Stimulated activated CD4-positive, alpha-beta T cell treated with anti-CD3 and anti-CD28 coated beads, TNF-alpha, amount 100 ng/mL, for 1 hour (primary cell): ENCODE results near the gene C3orf85.
"Not testable (repeated sequence)": the region's sequence is repeated elsewhere in the genome, so short reads cannot be mapped to it uniquely, and the experiment has no call there.

ENCODE experiments used
- DNase-seq, 3 donors: peaks; one replicate each; pipeline ENCODE4 v3.0.0-alpha.2; 2020; ENCODE audit warnings: low read depth in 3 of 3, low spot score in 1 of 3

The C3orf85 gene, protein sequence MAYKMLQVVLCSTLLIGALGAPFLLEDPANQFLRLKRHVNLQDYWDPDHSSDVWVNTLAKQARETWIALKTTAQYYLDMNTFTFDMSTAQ

DNA sequence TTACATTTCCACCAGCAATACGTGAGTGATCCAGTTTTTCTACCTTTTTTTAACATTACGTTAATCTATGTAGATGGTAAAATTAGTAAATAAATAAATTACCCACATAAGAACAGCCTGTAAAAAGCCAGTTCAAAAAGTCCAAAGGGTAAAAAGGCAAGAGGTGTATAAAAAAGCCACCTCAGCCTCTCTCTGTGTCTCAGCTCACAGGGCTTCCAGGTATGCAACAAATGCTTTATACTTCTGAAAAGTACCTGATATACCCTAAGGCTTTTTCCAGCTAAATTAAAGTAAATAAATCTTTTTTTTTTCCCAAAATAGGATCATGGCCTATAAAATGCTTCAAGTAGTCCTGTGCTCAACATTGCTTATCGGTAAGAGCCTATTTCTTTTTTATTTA lies at the start of gene C3orf85:
TSS of gene C3orf85 (plus strand) at position 197 of the 400 bp plus-strand sequence. CDS start at position 326, 129 bp downstream.
- no peak for DNase-seq

DNA sequence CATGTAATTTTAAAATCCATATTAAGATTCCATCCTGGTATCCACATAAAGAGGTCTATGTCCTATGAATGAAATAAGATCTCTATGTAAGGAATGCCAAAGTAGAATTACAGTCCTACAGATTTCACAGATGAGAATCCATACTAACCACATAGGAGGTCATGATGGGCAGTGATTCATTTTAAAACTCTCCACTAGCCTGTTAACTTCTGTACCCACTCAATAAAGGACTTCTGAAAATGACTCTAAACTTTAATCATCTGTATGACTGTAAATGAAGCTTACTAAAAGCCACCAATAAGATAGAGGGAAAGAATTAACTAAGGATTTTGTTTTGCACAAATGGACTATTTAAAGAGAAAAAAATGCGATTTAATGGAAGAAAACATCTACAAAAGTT lies 47.3 kb upstream of the C3orf85 start:
- no peak for DNase-seq

DNA sequence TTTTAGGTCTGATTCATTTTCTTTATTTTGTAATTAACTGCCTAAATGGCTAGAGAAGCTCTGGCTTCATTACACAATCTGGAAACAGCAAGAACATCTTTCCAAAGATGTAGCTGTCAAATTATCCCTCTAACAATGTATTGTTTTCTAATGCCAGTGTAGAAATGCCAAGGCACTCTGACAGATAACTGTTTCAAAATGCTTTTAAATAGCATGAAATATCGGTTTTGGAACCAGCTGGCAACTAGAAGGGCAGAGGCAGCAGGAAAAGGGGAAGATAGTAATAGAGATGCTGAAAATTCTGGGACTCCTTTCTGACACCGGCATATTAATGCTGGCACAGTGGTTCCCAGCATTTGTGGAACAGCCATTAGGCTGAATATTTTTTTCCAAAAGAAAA lies 44.7 kb upstream of the C3orf85 start:
- no peak for DNase-seq

DNA sequence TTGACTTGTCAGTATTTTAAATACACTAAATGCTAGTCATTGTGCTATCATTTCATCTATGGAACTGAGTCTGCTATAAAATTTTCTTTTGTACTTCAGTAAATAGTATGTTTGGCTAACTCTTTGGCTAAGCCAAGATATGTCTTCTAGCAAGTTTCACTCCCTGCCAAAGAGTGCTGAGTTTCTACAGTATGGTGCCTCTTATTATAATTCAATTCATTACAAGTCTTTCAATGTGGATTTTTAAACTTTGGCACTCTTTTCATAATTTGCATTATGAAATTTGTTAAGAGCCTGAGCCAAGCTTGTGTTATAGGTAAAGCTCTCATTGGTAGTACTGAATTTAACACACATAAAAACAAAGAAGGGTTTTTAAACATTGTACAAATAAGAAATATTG lies 43.0 kb upstream of the C3orf85 start:
- no peak for DNase-seq

DNA sequence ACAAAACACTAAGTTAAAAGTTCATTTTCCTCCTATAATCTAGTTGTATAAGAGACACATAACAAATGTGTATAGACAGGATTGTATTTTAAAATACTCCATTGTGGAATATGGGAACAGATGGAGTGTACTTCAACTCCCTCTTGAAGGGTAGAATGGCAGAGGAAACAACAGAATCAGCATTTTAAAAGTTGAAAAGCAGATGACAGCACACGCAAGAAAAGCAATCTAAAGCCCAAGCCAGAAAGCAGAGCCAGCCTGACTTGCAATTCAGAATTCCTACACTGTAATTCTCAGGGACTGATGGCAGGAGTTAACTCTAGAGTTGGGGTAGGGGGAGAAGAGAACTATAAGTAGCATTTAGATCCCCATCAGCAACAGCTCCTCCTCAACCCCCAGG lies 41.4 kb upstream of the C3orf85 start:
- no peak for DNase-seq

DNA sequence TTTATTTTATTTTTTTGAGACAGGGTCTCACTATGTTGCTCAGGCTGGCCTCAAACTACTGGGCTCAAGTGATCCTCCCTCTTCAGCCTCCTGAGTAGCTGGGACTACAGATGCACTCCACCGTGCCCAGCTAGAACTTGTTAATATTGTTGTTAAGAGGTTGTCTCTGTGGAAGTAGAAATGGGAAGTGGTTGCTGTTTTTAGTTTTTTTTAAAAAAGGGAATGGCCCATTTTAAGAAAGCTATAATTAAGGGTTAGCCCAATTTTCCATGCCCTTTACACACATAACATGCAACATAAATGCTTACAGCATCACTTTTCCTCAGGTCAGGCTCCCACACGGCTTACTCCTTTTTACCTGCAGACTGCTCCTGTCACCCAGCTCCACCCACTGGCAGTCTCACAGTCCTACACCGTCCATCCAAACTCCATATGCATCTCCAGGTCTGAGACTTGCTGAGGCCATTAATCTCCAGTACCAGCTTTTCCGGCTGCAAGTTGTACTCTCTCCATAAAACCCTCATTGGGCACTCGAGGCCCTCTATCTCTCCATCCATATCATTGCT lies 38.4 kb upstream of the C3orf85 start:
- DNase-seq = no peak

DNA sequence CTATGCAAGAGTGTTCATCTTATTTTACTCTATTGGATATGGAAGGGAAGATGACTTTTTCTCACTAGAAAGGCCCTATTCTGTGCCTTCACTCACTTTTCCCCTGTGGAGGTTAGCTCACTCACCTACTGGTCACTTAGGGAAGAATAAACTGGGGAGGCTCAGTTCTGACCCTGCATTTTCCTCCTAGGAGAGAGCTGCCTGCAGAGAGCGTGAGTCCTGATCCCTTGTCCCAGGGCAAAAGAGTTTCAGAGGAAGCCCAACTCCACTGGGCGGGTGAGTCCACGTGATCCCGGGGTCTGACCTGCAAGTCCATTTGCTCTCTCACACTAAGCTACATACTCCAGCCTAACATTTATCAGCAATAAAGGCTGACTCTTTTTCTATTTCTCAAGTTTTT lies 26.9 kb upstream of the C3orf85 start:
- no peak for DNase-seq

DNA sequence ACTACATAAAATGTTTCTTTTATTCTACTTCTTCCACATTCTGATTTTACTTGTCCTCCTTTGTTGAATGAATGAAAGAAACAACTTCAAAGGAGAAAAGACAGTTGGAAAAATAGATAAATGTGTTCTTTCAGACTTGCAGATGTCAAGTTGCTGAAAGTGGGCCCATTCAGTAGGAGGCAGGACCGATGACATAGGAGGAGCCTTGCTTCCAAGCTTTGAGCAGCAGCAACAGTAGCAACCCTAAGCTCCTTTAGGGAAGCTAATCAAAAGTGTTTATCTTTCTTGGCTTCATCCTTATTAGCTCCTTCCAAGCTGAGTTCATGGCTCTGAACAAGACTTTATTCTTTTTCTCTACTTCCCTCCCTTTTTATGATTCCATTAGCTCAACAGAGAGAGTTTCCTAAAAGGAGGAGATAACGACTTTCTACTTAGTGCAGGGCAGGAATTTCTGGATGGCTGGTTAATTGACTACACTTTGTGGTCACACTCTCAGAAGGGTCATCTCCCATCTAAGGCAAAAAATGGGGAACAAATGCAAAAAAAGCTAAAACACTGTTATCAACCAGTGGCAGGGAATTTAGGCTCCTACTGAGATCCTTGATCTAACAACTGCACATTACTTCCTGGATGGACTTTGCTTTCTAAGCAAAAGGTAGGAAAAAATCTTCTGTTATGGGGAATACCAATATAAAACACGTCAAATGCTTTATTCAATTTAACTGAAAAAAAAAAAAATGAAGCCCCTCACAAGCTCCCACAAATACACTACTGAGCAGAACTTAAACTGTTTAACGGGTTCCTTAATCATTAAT lies 23.4 kb upstream of the C3orf85 start:
- no peak for DNase-seq

DNA sequence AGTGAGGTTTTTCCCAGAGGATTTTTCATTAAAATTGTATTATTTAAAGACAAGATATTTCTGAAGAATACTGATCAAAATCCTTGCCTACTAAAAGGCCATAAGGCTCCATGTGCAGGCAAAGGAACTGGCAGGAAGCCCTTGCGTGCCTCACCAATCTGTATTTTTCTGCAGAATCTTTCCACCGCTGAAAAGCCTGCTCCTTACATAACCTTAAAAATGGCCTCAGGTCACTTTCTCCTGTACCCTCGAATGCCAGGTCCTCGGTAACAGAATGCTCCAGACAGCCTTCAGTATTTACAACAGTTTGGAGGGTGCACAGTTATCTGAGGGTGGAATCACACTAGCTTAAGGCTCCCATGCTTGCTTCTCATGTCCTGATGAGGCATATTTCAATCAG lies 21.8 kb upstream of the C3orf85 start:
- no peak for DNase-seq

DNA sequence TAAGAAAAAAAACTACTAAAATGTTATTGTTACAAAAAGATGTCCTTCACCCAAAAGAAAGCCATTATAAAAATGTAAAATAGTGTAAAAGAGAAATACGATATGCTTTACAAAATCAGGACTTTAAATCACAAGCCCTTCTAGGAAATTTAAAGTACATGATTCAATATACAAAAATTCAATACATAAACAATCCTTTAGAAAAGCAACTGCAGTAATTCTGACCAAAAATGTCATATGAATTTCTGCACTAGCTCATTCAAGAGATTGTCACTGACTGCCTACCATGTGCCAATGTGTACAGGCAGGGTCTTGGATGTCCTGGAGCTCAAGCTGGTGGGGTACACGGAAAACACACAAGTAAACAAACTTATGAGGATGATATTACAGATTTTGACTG lies 21.1 kb upstream of the C3orf85 start:
- DNase-seq = no peak

DNA sequence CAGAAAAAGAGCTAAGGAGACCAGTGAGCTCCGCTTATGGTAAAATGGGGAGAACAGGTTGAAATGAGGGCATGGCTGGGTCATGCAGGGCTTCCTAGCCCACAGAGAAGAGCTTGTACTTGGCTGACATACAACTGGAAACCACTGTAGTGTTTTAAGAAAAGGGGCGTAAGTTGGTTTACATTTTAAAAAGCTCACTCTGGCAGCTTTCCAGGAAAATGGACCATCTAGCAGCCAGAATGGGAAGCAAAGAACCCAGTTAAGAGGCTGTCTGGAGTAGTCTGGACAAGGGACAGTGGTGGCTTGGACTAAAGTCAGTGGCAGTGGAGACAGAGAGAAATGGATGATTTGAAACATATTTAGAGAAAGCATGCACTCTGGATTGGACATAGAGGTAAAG lies 20.5 kb upstream of the C3orf85 start:
- no peak for DNase-seq

DNA sequence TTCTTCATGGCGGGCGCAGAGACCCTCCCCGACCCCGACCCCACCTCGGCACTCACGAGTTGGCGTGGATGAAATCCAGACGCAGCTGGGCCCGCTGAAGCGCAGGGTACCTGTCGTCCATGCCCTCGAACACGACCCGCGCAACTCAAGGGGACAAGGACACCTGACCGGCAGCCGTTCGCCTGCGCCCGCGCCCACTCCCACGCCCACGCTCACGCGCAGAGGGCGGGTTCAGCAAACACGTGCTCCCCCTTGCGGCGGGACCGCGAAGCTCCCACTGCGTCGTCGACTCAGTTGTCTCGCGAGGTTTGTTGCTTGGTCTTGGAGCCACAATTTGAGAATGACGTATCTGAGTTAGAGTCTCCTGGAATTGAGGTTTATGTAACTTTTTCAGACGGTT lies 18.6 kb upstream of the C3orf85 start, which contains the start of gene MORC1:
TSS of gene MORC1 (minus strand) at position 196 of the 400 bp plus-strand sequence. CDS start at position 121, 75 bp downstream.
- no peak for DNase-seq

DNA sequence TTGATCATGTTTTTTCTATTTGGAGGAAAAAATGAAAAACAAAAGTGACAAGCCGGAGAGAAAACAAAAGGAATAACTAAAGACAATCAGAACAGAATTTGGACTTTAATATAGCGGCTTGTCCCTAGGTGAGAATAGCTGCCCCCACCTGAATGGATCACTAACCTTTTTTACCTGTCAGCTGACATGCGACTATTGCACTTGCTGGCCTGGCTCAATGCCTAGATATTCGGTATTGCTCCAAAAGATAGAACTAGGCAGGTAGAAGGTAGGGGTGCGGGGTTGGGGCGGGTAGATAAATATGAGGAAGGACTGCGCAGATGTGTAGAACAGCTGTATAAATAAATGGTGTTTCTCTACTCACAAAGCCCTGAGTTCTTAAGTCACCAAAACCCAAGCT lies 17.9 kb upstream of the C3orf85 start:
- DNase-seq = no peak

DNA sequence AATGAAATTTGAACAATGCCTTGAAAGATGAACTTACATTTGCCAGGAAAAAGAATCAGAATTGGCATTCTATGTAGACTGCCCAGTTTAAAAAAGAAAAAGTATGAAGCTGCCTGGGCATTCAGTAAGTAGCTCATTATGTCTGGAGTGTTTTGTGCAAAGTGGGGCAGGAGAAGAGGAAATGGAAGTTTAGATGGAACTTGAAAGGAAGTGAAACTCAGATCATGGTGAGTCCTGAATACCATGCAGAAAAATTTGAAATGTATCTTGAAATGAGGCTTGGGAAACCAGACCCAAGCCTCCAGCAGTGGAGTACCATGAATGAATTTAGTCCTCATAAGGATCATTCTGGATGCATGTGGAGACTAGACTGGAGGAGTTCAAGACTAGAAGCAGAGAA lies 13.8 kb upstream of the C3orf85 start:
- DNase-seq = no peak

DNA sequence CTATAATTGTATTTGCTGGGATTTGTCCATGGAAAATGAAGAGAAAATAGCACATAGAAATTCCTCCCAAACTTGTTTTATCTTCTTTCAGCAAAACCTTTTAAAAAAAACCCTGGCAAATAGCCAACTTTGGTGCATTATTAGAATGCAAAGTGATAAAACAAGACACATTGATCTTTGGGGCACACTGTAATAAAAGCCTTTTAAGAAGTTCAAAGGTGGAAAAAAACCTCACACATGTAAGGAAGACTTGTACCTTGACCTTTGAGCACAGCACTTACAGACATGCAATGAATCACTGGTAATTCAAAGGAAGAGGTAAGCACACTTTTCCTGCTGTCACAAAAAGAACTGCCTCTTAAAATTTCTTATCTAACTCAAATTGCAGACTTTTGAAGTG lies 10.6 kb upstream of the C3orf85 start:
- no peak for DNase-seq

DNA sequence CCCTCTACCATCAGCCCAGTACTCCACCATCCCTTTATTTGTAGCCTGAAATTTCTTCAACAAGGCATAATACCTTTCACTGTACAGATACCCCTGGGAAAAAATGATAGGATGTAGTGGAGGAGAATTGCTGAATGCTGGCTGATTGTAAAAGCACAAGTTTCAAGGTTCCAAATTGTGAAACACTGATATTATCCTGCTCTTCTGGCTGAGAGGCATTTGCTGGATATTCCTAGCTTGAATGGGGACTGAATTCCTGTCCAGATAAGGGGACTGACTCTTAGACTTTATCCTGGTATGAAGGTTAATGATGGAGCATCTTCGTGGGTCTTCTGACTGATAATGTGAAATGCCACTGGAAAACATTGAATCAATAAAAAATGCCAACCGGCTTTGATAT lies 9.0 kb upstream of the C3orf85 start:
- DNase-seq = no peak

DNA sequence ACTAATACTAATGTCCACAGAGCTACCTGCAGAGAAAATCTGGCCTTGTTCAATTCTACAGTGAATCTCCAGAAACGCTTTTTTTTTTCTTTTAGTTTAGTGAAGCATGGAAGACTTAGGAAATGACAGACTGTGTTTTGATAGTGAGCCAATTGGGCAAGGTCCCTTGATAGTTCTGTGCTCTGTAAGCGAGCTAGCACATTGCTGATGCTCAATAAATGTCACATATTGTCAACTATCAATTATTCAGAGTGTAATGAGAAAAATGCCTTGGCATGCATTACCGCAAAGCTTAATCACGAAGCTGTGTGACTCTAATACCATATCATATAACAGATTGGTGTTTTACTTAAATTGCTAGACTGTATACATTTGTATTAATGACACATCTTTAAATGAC lies 5.2 kb upstream of the C3orf85 start:
- DNase-seq = no peak

DNA sequence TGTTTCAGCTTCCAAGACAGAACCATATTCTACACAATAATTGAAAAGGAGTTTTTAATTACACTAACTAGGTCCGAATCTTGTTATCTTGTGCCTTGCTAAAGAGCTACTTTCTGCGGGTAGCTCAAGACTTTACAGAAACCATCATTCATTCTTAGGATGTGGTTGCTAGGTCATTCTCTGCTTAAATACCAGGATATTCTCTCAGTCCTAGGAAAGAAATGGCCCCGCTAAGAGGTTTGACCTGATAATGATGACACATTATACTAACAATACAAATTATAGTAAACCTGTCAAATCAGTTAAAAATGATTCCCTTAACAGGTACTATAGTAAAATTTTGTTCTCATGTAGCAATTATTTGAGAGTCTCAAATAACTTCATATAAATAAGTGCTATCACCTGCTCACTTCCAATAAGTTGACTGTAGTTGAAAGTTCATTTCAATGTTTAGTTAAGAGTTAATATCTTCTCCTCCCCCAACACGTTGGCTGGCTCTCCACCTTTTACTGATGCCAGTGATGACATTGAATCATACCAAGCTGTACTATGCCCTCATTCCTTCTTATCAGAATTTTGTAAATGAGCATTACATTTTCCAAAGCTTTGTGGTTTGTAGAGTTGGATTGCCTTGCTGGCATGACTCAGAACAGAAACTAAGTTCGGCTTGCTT lies 3.6 kb upstream of the C3orf85 start:
- no peak for DNase-seq

DNA sequence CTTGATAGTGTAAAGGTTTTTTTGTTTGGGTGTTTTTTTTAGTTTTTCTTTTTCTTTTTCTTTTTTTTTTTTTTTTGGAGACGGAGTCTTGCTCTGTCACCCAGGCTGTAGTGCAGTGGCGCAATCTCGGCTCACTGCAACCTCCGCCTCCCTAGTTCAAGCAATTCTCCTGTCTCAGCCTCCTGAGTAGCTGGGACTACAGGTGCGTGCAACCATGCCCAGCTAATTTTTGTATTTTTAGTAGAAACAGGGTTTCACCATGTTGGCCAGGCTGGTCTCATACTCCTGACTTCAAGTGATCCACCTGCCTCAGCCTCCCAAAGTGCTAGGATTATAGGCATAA lies 3.1 kb upstream of the C3orf85 start:
- not testable (repeated sequence) for DNase-seq

DNA sequence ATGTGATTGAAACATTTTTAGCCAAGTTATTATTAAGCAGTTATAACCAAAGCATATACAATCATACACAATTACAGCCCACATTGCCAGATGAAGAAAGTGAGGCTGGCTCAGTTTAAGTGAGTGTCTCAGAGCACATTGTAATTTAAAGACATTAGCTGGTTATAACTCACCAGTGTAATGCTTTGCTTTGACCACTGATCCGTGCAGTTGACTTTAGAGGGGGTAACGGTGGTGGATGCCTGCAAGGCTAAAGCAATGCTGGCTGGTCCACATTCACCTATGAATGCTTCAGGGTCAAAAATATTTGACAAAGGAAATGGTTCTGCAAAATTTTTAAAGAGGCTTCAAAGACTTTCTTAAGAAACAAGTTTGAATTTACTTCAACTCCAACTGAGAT lies 1.2 kb downstream of the C3orf85 start:
- DNase-seq = no peak

DNA sequence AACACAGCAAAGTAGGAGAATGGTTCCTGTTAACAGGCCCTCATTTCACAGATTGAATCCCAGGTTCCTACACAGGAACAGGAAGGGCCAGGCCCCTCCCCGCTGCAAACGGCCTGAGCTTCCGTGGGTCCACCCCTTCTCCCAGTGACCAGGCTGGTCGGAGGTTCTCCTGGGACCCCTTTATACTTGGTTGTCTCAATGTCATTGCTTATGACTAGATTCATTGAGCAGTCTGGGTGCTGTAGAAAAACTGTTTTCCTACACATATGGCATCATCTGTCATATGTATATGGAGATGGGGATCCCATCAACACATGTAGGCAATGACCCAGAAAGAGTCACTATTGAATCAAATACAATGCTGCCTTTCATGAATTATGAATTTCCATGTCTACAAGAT lies 3.8 kb downstream of the C3orf85 start:
- DNase-seq = no peak

DNA sequence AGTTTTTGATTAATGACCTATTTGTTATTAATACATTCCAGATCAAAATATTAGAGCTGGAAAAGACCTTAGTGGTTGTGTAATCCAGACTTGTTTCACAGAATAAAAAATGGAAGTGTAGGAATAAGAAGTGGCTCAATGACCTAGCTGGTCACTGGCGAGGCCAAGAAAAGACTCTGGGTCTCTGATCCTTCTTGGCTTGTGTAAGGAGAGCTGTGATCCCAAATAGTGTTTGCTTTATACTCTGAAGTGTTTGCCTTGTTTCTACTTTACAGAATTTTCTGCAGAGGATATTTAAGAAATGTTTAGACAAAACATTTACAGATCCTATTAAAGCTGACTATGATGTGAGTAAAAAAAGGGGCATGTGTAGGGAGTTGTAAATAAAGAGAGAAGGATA lies 7.1 kb downstream of the C3orf85 start:
- no peak for DNase-seq
